H9 (cell line): ENCODE results near the gene LRRC3B. TPM values are rescaled to one million over a fixed set of nuclear protein-coding genes. Genes with fewer than 3 reads are reported as not detected.

ENCODE experiments used
- DNase-seq: peaks from one replicate; pipeline ENCODE4 v3.0.0-alpha.2; 2017
- H2AFZ ChIP-seq: one replicate; pipeline ENCODE4 v1.6.1; 2013; ENCODE audit warnings: mild to moderate bottlenecking, low read length, control low read depth, moderate library complexity
- H2AK5ac ChIP-seq: 2 replicates; pipeline ENCODE4 v1.6.1; 2013; ENCODE audit warnings: low read length, control low read depth, mixed read lengths; ENCODE audit not compliant: insufficient read length
- H2BK120ac ChIP-seq: one replicate; pipeline ENCODE4 v1.6.1; 2013; ENCODE audit warnings: low read depth, mild to moderate bottlenecking, low read length, control low read depth, inconsistent platforms; ENCODE audit not compliant: poor library complexity, severe bottlenecking
- H2BK12ac ChIP-seq: 2 replicates; pipeline ENCODE4 v1.6.1; 2013; ENCODE audit warnings: low read length, control low read depth, mixed read lengths, low read depth; ENCODE audit not compliant: insufficient read length
- H2BK15ac ChIP-seq: 2 replicates; pipeline ENCODE4 v1.6.1; 2013; ENCODE audit warnings: low read depth, low read length, control low read depth
- H2BK20ac ChIP-seq: one replicate; pipeline ENCODE4 v1.6.1; 2013; ENCODE audit warnings: low read depth, mild to moderate bottlenecking, low read length, control low read depth, inconsistent platforms; ENCODE audit not compliant: poor library complexity, severe bottlenecking
- H2BK5ac ChIP-seq: 2 replicates; pipeline ENCODE4 v1.6.1; 2013; ENCODE audit warnings: low read length, control low read depth, mixed read lengths; ENCODE audit not compliant: insufficient read length
- H3K14ac ChIP-seq: 2 replicates; pipeline ENCODE4 v1.6.1; 2013; ENCODE audit warnings: low read length, control low read depth; ENCODE audit not compliant: insufficient read depth
- H3K18ac ChIP-seq: 2 replicates; pipeline ENCODE4 v1.6.1; 2013; ENCODE audit warnings: low read depth, mild to moderate bottlenecking, mixed read lengths, low read length, control low read depth; ENCODE audit not compliant: insufficient read length
- H3K23ac ChIP-seq: 2 replicates; pipeline ENCODE4 v1.6.1; 2013; ENCODE audit warnings: low read length, control low read depth, mixed read lengths, low read depth; ENCODE audit not compliant: insufficient read length
- H3K23me2 ChIP-seq: 2 replicates; pipeline ENCODE4 v1.6.1; 2013; ENCODE audit warnings: low read depth, mild to moderate bottlenecking, mixed read lengths, low read length, control low read depth; ENCODE audit not compliant: insufficient read length, poor library complexity, severe bottlenecking
- H3K27ac ChIP-seq: 2 replicates; pipeline ENCODE4 v1.5.1; 2013; ENCODE audit warnings: low read length, control low read depth, mixed read lengths, low read depth; ENCODE audit not compliant: insufficient read length
- H3K27me3 ChIP-seq: 2 replicates; pipeline ENCODE4 v1.6.1; 2013; ENCODE audit warnings: low read length, control low read depth, inconsistent platforms; ENCODE audit not compliant: insufficient read depth
- H3K4ac ChIP-seq: 2 replicates; pipeline ENCODE4 v1.6.1; 2013; ENCODE audit warnings: low read depth, mild to moderate bottlenecking, control low read depth, inconsistent platforms, low read length, moderate library complexity
- H3K4me1 ChIP-seq: 2 replicates; pipeline ENCODE4 v1.6.1; 2013; ENCODE audit warnings: low read length, control low read depth, inconsistent platforms; ENCODE audit not compliant: insufficient read depth
- H3K4me2 ChIP-seq: 2 replicates; pipeline ENCODE4 v1.6.1; 2013; ENCODE audit warnings: low read length, control low read depth, mixed read lengths; ENCODE audit not compliant: insufficient read length, insufficient read depth
- H3K56ac ChIP-seq: 2 replicates; pipeline ENCODE4 v1.6.1; 2013; ENCODE audit warnings: low read depth, mild to moderate bottlenecking, mixed read lengths, low read length, control low read depth; ENCODE audit not compliant: insufficient read length
- H3K79me1 ChIP-seq: 2 replicates; pipeline ENCODE4 v1.6.1; 2013; ENCODE audit warnings: low read depth, mild to moderate bottlenecking, moderate library complexity, low read length, control low read depth, inconsistent platforms; ENCODE audit not compliant: insufficient read depth, poor library complexity, severe bottlenecking
- H3K79me2 ChIP-seq: 2 replicates; pipeline ENCODE4 v1.6.1; 2013; ENCODE audit warnings: low read length, control low read depth, inconsistent platforms; ENCODE audit not compliant: insufficient read depth
- H3K9ac ChIP-seq: 2 replicates; pipeline ENCODE4 v1.6.1; 2013; ENCODE audit warnings: low read length, control low read depth, mixed read lengths; ENCODE audit not compliant: insufficient read length; ENCODE audit errors: extremely low read depth
- H3K9me3 ChIP-seq: one replicate; pipeline ENCODE4 v1.6.1; 2013; ENCODE audit warnings: low read depth, low read length, inconsistent platforms; ENCODE audit not compliant: control insufficient read depth
- H3T11ph ChIP-seq: one replicate; pipeline ENCODE4 v1.6.1; 2013; ENCODE audit warnings: mild to moderate bottlenecking, low read length, control low read depth, inconsistent platforms
- H4K20me1 ChIP-seq: one replicate; pipeline ENCODE4 v1.6.1; 2013; ENCODE audit not compliant: control insufficient read depth, insufficient read length, insufficient read depth
- H4K5ac ChIP-seq: 2 replicates; pipeline ENCODE4 v1.6.1; 2013; ENCODE audit warnings: low read depth, mild to moderate bottlenecking, mixed read lengths, low read length, control low read depth; ENCODE audit not compliant: insufficient read length
- H4K8ac ChIP-seq: replicated peaks from 2 replicates; pipeline ENCODE4 v1.6.1; 2013; ENCODE audit warnings: low read length, control low read depth, mixed read lengths, low read depth; ENCODE audit not compliant: insufficient read length
- H4K91ac ChIP-seq: 2 replicates; pipeline ENCODE4 v1.6.1; 2013; ENCODE audit warnings: low read depth, mild to moderate bottlenecking, moderate library complexity, mixed read lengths, low read length, control low read depth; ENCODE audit not compliant: insufficient read length
- H3K27ac Mint-ChIP-seq, 3 experiments: 2 replicates in 2 of 3; 3 replicates in 1 of 3; pipeline ENCODE4 v1.8.0; 2020 to 2021; ENCODE audit warnings: mixed read lengths in 3 of 3, mild to moderate bottlenecking in 1 of 3, moderate library complexity in 1 of 3
- H3K27me3 Mint-ChIP-seq: 2 replicates; pipeline ENCODE4 v1.8.0; 2021; ENCODE audit warnings: low read depth, mild to moderate bottlenecking, moderate library complexity, mixed read lengths
- H3K36me3 Mint-ChIP-seq, 3 experiments: 2 replicates in 2 of 3; 3 replicates in 1 of 3; pipeline ENCODE4 v1.8.0; 2020 to 2021; ENCODE audit warnings: low read depth in 3 of 3, mixed read lengths in 3 of 3; ENCODE audit not compliant: insufficient read depth in 1 of 3
- H3K4me1 Mint-ChIP-seq, 2 experiments: 2 replicates each; pipeline ENCODE4 v1.8.0; 2020; ENCODE audit warnings: mixed read lengths in 2 of 2
- H3K4me3 Mint-ChIP-seq, 2 experiments: 2 replicates in 1 of 2; 3 replicates in 1 of 2; pipeline ENCODE4 v1.8.0; 2020 to 2021; ENCODE audit warnings: mild to moderate bottlenecking in 2 of 2, mixed read lengths in 2 of 2, moderate library complexity in 1 of 2
- H3K9me3 Mint-ChIP-seq, 2 experiments: 2 replicates in 1 of 2; 3 replicates in 1 of 2; pipeline ENCODE4 v1.8.0; 2020; ENCODE audit warnings: mild to moderate bottlenecking in 2 of 2, mixed read lengths in 2 of 2, moderate library complexity in 1 of 2
- CTCF ChIP-seq: fragments of 200-600 bp; sonication (generic); conservative IDR thresholded peaks from 3 replicates; pipeline ENCODE4 v1.8.0; 2021; ENCODE audit warnings: antibody characterized with exemption, mild to moderate bottlenecking
- WGBS: extraction: QIAGEN DNeasy Blood & Tissue Kit; methylation state at CpG from one replicate; pipeline ENCODE4 v1.1.7; 2013; ENCODE audit warnings: missing lambda C conversion rate, low lambda C conversion rate, mixed read lengths; ENCODE audit not compliant: insufficient read length; ENCODE audit errors: extremely low coverage; 5-methylcytosine and 5-hydroxymethylcytosine counted together
- total RNA-seq: library from RNA; stranded (reverse); gene quantifications from 2 replicates; pipeline ENCODE4 v1.2.1, GENCODE V29; 2021

The LRRC3B gene
- total RNA-seq, 1 experiment from 2014 or later = 0.35 TPM

DNA sequence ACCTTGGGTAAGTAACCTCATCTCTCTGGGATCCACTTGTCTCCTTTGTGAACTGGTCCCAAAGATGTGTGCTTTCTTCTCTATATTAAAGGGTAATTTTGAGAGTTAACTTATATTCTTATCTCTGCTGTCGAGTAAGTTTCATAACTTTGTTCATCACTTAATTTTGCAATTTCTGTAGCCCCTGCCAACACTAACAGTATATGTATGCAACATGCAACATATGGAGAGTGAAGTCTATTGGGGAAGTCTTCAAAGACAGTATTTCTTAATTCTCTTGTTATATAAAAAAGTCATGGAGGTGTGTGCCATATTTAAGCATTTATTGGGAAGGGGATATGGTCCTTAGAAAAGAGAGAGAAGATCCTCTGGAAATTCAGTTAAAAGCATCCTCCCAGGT is 85.9 kb downstream of the LRRC3B start:
- Histone ChIP-seq H4K20me1 (no peaks in the 10 kb centered on the region), H4K8ac (no peak overlapping the region), H3K4me1 (no peaks in the 10 kb centered on the region; the same call in 1 of the 2 replicates), H2AFZ (no peak overlapping the region), H4K91ac (no peak overlapping the region), H3K27ac (no peak overlapping the region), H4K5ac (no peak overlapping the region), H2BK15ac (no peak overlapping the region), H3K9me3 (no peaks in the 10 kb centered on the region), H3K4me2 (no peak overlapping the region), H2BK120ac (no peak overlapping the region), H3T11ph (no peak overlapping the region), H2BK12ac (no peak overlapping the region), H3K79me2 (no peaks in the 10 kb centered on the region), H2BK5ac (no peak overlapping the region), H3K18ac (no peak overlapping the region), H3K9ac (no peak overlapping the region), H3K79me1 (no peaks in the 10 kb centered on the region), H3K23me2 (no peaks in the 10 kb centered on the region), H3K14ac (no peak overlapping the region), H3K4ac (no peak overlapping the region), H3K23ac (no peak overlapping the region), H2BK20ac (no peak overlapping the region), H2AK5ac (no peak overlapping the region), H3K27me3 (no peaks in the 10 kb centered on the region), H3K56ac (no peak overlapping the region)
- no peak overlapping the region for H3K27ac Mint-ChIP-seq
- TF ChIP-seq CTCF = no peak
- no peak overlapping the region for H3K4me3 Mint-ChIP-seq
- H3K4me1 Mint-ChIP-seq = peaks cover 6 to 11% of the 10 kb centered on the region in 2 experiments
- no peaks in the 10 kb centered on the region for H3K9me3 Mint-ChIP-seq
- no peaks in the 10 kb centered on the region for H3K27me3 Mint-ChIP-seq
- DNase-seq = no peak
- no CpG with 5 or more reads among the region's 1 CpG for WGBS
- H3K36me3 Mint-ChIP-seq = peaks cover 0 to 6% (median 4%) of the 10 kb centered on the region in 3 experiments; a peak in 3 of 7 replicates
